DND-41 (cell line): Measurements from ENCODE around the gene RABEP1.

Experiments
- EZH2 ChIP-seq: IDR thresholded peaks from 3 replicates; pipeline ENCODE4 v1.6.1; 2012; ENCODE audit warnings: borderline replicate concordance, low read depth, mild to moderate bottlenecking, moderate library complexity, low read length, inconsistent platforms; ENCODE audit not compliant: severe bottlenecking
- TF ChIP-seq, protein P1 (sequence below): IDR thresholded peaks from 2 replicates; pipeline ENCODE4 v1.5.1; 2012; ENCODE audit warnings: borderline replicate concordance, low read length, moderate library complexity, mild to moderate bottlenecking; ENCODE audit not compliant: poor library complexity, severe bottlenecking; ENCODE audit errors: extremely low read depth

DNA sequence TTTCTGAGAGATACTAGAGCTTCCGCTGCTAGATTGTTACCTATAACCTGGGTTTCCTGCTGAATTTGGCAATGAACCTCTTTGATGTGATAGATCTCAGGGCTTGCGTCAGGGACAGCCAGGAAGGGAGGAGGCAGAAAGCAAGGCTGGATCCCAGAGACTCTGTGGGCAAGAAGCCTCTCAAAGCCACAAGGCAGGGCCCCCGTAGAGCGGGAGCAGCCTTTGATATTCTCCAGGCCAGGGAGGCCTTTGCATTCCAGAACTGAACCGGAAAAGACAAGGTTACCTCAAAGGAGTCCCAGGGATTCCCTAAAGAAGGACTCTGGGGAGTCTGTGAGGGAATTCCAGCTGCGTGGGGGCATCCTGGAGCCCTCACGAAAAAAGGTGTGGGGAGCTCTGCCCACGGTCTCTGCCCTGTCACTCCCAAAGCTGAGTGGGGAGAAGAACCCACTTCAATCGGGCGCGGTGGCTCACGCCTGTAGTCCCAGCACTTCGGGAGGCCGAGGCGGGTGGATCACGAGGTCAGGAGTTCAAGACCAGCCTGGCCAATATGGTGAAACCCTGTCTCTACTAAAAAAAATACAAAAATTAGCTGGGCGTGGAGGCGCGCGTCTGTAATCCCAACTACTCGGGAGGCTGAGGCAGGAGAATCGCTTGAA is 33.1 kb upstream of the RABEP1 start:
- TF ChIP-seq, protein P1, sequence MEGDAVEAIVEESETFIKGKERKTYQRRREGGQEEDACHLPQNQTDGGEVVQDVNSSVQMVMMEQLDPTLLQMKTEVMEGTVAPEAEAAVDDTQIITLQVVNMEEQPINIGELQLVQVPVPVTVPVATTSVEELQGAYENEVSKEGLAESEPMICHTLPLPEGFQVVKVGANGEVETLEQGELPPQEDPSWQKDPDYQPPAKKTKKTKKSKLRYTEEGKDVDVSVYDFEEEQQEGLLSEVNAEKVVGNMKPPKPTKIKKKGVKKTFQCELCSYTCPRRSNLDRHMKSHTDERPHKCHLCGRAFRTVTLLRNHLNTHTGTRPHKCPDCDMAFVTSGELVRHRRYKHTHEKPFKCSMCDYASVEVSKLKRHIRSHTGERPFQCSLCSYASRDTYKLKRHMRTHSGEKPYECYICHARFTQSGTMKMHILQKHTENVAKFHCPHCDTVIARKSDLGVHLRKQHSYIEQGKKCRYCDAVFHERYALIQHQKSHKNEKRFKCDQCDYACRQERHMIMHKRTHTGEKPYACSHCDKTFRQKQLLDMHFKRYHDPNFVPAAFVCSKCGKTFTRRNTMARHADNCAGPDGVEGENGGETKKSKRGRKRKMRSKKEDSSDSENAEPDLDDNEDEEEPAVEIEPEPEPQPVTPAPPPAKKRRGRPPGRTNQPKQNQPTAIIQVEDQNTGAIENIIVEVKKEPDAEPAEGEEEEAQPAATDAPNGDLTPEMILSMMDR: no peak
- TF ChIP-seq EZH2: no peak
